HG02884 (cell line): ENCODE results near the gene OAS3.
"Not testable (repeated sequence)": the region's sequence is repeated elsewhere in the genome, so short reads cannot be mapped to it uniquely, and the experiment has no call there.

Experiments used
- ATAC-seq: cut with Tn5 transposase; IDR thresholded peaks from one replicate; pipeline ENCODE4 v1.9.1; 2021; ENCODE audit warnings: mild to moderate bottlenecking, moderate library complexity; ENCODE audit not compliant: unreplicated experiment

Gene OAS3

GRCh38 chr12:112979041-112979680 lies 40.9 kb downstream of the OAS3 start:
- ATAC-seq = no peak

GRCh38 chr12:112980491-112981158 lies 42.4 kb downstream of the OAS3 start:
- no peak for ATAC-seq

GRCh38 chr12:112985642-112986290 lies 47.5 kb downstream of the OAS3 start:
- no peak for ATAC-seq

GRCh38 chr12:112986291-112986800 lies 48.1 kb downstream of the OAS3 start:
- no peak for ATAC-seq

GRCh38 chr12:112987561-112987960 lies 49.3 kb downstream of the OAS3 start:
- ATAC-seq = no peak

- ATAC-seq = no peak
Measured at GRCh38 chr12:112988224-112988623, 50.0 kb downstream of the OAS3 start.

GRCh38 chr12:112988823-112989385 lies 50.6 kb downstream of the OAS3 start:
- ATAC-seq = not testable (repeated sequence)

GRCh38 chr12:112989806-112990205 lies 51.5 kb downstream of the OAS3 start:
- ATAC-seq = no peak

GRCh38 chr12:112992541-112993398 lies 54.5 kb downstream of the OAS3 start:
- no peak for ATAC-seq

GRCh38 chr12:112995008-112995407 lies 56.7 kb downstream of the OAS3 start:
- ATAC-seq = no peak

- no peak for ATAC-seq
Measured at GRCh38 chr12:112996501-112996900, 58.2 kb downstream of the OAS3 start.

GRCh38 chr12:112997506-112997905 lies 59.2 kb downstream of the OAS3 start:
- no peak for ATAC-seq

- no peak for ATAC-seq
Measured at GRCh38 chr12:112998987-112999767, 60.9 kb downstream of the OAS3 start.

GRCh38 chr12:113000433-113000832 lies 62.2 kb downstream of the OAS3 start:
- no peak for ATAC-seq

GRCh38 chr12:113002155-113002554 lies 63.9 kb downstream of the OAS3 start:
- no peak for ATAC-seq

- ATAC-seq = no peak
Measured at GRCh38 chr12:113002676-113003075, 64.4 kb downstream of the OAS3 start.

GRCh38 chr12:113003636-113004035 lies 65.4 kb downstream of the OAS3 start:
- ATAC-seq = no peak

GRCh38 chr12:113005762-113006161 lies 67.5 kb downstream of the OAS3 start:
- no peak for ATAC-seq

- no peak for ATAC-seq
Measured at GRCh38 chr12:113006206-113006605, 67.9 kb downstream of the OAS3 start.

GRCh38 chr12:113006641-113007040 lies 68.4 kb downstream of the OAS3 start:
- ATAC-seq = no peak
